HG02623 (cell line): ENCODE data around the gene REXO2.
A peak's percentile ranks its signal among the peaks of the same experiment; 100 is the strongest.

Experiments
- ATAC-seq: cut with Tn5 transposase; IDR thresholded peaks from one replicate; pipeline ENCODE4 v1.9.1; 2021; ENCODE audit warnings: moderate library complexity; ENCODE audit not compliant: unreplicated experiment

REXO2 gene

GRCh38 chr11:114439229-114440120, at the start of gene REXO2:
Gene REXO2 (plus strand): TSS chr11:114439467. CDS start chr11:114439529, 62 bp downstream.
- peak; percentile 99 for ATAC-seq

DNA sequence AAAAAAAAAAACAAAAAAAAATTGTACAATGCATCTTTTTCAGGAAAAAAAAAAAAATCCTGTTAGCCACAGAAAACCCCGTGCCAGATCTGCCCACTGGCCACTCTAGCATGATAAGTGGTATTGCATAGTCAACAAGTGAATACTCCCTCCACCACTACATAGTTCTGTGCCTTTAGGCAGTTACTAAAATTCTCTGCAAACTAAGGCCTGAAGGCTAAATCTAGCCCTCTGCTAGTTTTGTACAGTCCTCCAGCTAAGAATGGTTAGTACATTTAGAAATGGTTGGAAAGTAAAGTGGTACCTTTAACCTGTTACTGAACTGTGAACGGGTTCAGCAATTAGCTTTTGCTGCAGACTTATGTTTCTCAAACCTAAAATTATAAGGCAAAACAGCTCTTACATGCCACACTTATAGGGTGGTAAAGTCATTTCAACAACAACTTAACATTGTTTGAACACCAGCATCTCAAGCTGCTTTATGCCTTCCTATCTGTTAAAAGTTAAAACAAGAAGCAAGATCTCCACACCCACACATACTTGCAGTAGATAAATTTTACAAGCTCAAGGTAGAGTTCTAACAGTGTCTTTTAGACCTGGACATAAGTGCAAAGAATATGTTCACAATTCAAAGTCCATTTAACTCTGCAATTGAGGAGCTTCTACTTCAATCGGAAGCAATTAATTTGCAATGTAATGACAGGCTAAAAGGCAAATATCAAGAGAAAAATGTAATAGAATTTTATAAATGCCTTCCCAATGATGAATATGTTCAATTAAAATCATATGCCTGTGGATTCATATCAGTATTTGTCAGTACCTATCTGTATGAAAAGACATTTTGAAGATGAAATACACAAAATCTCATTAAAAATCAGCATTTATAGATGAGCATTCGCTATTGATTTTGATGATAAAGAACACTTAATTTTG, 46.3 kb upstream of the REXO2 start:
- ATAC-seq = no peak

DNA sequence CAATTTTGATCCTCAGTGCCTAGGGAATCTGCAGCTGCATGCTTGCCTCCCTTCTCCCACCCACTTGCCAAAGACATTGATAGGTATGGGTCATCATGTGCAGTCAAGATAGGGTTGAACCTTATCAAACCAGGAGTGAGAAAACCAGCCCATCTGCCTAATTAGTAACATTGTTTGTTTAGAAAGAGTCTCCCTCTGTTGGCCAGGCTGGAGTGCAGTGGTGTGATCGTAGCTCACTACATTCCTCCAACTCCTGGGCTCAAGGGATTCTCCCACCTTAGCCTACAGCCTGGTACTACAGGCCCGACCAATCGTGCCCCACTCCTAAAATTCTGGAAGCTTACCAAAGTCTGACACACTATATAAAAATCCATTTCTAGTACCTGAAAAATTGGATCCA, 43.5 kb upstream of the REXO2 start:
- ATAC-seq = no peak

- no peak for ATAC-seq
Observed at GRCh38 chr11:114396916-114397315, 42.4 kb upstream of the REXO2 start.

GRCh38 chr11:114397349-114397982, 41.8 kb upstream of the REXO2 start:
- no peak for ATAC-seq

DNA sequence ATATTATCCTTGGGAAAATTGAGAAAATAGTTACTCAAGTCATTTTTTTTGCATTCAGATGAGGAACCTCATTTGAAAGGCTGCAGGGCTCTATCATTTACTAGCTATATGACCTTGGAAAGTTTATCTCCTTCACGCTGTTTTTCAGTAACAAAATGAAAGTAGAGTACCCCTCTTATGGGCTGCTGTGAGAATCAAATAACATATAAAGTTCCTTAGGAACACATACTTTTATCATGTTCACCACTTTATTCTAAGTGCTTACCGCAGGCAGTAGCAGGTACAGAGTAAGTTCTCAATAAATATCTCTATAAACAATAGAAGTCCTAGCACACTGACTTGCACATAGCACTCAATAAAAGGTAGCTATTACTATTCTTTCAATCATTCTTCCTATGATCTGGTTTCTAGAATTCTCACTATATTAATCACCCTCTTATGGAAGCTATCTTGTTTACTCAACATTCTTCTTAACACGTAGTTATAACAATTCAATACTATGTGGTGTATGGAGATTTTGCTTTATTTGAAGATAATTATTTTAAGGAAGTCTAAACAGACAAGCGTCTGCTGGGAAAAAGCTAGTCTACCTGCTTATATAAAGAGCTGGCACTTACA, 40.9 kb upstream of the REXO2 start:
- ATAC-seq = no peak

DNA sequence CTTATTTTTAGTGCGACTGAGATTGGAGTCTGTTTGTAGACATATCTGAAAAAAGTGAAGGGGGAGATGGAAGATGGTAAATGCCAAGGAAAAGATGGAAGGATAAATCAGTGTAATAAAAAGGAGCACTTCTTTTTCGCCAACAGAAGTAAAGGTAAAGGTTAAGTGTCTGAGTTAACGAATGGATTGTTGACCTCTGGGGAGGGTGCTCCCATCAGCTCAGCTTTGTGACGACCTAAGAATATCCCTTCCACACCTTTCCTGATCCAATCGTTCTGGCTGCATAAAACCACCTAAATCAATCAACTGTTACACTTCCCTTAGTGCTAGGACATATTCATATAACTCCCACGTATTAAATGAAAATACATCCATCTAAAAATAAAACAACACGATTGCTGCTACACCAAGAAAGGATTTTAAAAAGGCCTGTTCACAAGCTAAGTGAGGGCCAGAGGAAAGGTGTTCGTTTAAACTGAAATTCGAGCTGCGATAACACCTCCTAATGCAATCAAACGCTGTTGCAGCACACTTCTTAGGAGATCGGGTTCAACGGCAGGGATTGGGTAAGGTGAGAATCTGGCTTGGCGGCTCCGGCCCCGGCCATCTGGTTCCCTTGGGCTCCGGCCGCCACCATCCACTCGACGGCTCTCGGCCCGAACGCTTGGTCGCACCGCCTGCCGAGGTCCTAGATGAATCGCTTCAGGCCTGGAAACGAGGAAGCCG, 39.6 kb upstream of the REXO2 start:
- ATAC-seq = peak; percentile 11

- ATAC-seq = peak; percentile 97
Observed at GRCh38 chr11:114400216-114400914, 38.9 kb upstream of the REXO2 start, which contains the start of the genes C11orf71 and RBM7. Gene C11orf71 (minus strand): TSS chr11:114400511. CDS start chr11:114400331, 180 bp downstream. Gene RBM7 (plus strand): TSS chr11:114400666. CDS start chr11:114400672, 6 bp downstream.

DNA sequence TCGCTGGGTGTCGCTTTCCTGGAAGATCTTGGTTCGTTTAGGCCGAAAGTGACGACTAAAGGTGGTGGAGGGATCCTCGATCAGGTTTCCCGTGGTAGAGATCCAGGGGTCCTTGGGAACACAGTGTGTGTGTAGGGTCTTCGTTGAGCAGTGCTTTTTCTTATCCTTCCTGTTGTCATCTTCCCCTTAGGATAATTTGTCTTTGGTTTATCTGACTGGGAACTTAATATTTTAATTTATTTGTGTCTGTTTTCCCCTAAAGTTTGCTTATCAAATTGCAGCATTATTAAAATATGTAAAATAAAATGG, 38.4 kb upstream of the REXO2 start:
- no peak for ATAC-seq

GRCh38 chr11:114401311-114401710, 38.0 kb upstream of the REXO2 start:
- ATAC-seq = no peak

DNA sequence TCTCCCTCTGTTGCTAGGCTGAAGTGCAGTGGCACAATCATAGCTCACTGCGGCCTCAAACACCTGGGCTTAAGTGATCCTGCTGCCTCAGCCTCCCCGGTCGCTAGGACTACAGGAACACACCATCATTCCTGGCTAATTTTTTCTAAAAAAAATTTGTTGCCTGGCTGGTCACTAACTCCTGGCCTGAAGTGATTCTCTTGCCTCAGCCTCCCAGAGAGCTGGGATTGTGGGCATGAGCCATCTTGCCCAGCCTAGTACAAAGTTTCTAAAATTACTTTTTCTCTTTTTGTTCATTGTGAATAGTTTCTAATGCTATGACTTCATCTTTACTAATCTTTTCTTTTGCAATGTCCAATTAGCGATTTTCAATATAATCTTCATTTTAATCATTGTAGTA, 26.3 kb upstream of the REXO2 start:
- no peak for ATAC-seq

GRCh38 chr11:114413958-114414357, 25.3 kb upstream of the REXO2 start:
- no peak for ATAC-seq

- no peak for ATAC-seq
Observed at GRCh38 chr11:114416441-114416961, 22.8 kb upstream of the REXO2 start.

GRCh38 chr11:114426280-114426679, 13.0 kb upstream of the REXO2 start:
- ATAC-seq = no peak

DNA sequence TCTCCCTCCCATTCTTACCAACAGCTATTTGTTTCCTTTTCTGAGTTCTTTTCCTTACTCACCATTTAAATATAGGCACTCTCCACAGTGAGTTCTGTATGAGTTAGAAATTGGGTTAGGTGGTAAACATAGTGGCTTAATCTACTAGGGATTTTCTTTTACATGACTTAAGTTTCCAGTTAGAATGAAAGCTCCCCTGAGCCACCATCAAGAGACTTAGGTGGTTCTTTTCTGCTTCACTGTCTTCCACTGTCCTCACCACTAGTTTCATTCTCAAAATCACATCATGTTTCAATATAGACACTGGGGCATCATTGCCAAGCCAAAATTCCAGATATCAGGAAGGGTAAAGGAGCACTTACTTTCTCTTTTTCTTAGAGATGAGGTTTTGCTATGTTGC, 9.0 kb upstream of the REXO2 start:
- ATAC-seq = no peak

DNA sequence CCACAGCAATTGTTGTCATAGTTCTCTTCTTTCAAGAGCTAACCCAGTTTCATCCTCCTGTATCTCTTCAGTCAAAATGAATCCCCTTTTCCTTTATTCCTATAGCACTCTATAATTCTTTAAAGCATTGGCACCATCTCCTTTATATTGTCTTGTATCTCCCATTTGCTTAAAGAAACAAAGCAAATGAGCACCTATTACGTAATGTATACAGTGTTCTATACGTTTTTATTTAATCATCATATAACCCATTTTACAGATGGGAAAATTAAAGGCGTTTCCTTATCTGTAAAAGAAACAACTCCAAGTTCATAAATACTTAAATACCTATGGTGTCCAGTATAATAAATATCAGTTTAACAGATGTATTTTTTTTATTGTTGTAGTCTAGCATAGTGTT, 6.4 kb upstream of the REXO2 start:
- ATAC-seq = no peak

DNA sequence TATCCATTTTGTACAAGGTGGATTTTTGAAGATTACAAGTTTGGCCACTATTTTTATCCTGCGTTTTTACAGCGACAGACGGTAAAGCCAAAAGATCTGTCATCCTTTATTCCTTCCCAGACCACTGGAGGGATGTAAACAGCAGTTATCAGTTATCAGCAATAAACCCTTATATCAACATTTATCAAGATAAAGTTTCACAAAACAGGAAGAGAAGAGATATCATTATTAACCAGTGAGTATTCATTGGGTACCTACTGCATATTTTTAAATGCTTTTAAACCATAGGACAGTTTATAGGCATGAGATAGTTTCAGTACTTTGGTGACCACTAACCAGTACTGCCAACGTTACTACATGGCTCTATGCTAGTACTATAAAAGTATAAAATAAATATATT, 5.9 kb upstream of the REXO2 start:
- no peak for ATAC-seq

DNA sequence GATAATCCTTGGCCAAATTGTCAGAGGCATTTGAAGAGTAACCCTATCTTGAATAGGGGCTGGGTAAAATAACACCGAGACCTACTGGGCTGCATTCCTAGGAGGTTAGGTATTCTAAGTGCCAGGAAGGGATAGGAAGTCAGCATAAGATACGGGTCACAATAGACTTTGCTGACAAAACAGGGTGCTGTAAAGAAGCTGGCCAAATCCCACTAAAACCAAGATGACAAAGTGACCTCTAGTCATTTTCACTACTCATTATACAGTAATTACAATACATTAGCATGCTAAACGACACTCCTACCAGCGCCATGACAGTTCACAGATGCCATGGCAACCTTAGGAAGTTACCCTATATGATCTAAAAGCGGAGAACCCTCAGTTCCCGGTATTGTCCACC, 964 bp upstream of the REXO2 start:
- ATAC-seq = no peak

DNA sequence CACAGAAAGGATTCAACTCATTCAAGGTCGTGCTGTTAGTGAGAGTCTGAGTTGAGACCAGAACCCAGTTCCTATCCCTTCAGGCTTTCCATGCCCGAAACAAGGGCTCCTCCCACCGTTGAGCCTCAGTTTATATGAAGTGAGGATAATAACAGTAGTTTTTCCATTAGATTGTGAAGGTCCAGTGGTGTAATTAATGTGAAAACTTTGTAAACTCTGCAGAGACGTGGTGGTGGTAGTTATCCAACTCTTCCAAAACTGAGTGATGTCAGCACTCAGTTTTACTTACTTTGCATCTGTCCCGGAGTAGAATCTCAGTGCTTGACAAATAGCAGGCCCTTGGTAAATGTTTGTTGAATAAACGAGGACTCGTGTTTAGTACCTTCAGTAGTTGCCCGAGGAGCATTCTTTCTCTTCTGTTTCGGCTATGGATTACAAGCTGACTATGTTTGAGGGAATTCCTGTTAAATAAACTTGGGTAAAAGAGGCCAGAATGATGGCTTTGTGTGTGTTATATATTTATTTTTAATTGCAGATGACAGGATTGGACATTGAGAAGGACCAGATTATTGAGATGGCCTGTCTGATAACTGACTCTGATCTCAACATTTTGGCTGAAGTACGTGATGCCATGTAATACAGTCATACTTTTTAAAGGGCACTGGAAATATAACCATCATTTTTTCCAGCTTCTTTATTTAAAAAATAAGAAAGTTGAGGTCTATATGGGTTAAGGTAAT, 1.0 kb downstream of the REXO2 start:
- ATAC-seq = no peak
